ENCODE data around the gene GJB5.

The GJB5 gene

DNA sequence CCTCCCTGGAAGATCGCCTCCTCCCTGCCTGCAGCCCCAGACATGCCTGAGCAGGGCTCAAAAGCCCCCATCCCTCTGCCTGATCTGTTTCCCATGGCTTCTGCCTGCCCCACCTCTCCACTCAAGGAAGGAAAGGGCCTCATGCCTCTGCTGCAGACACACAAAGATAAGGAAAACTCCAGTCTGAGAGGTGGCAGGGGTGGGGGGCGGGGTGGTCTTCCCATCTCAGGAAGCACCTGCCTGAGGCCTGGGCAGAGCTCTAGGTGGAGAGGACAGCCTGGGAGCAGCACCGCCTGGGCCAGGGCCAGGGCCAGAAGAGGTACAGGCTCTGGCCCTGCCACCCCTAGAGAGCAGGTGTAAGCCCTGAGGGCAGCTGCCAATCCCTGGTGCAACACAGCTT is 22.1 kb downstream of the GJB5 start:
- no peak for DNase-seq
- TF ChIP-seq POLR2A (IDR thresholded peaks at IDR 0.05; ENCODE audit: low read length): no peak

DNA sequence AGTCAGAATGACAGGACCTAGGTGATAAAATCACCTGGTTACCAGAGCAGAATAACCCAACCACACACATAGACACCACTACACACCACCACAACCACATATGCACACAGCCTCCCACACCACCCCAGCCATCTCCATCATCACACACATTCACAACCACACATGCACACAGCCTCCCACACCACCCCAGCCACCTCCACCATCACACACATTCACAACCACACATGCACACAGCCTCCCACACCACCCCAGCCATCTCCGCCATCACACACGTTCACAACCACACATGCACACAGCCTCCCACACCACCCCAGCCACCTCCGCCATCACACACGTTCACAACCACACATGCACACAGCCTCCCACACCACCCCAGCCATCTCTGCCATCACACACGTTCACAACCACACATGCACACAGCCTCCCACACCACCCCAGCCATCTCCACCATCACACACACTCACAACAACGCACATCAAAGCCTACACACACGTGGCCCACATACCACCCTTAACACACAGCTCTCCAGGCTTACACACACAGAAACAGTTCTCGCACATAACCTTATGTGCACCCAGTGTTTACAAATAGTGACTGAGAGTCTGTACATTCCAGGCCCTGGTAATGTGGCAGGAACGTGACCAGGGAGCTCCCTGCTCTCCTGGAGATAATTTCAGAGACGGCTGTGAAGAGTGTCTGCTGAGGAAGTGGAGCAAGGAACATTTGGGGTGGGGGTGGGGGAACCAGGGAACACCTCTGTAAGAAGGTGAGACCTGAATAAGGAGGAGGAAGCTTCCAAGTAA is 22.9 kb downstream of the GJB5 start:
- no peak for TF ChIP-seq POLR2A (IDR thresholded peaks at IDR 0.05; ENCODE audit: low read length)
- TF ChIP-seq GATA1 (IDR thresholded peaks at IDR 0.05; ENCODE audit: low read depth, low read length): no peak
- no peak for DNase-seq

DNA sequence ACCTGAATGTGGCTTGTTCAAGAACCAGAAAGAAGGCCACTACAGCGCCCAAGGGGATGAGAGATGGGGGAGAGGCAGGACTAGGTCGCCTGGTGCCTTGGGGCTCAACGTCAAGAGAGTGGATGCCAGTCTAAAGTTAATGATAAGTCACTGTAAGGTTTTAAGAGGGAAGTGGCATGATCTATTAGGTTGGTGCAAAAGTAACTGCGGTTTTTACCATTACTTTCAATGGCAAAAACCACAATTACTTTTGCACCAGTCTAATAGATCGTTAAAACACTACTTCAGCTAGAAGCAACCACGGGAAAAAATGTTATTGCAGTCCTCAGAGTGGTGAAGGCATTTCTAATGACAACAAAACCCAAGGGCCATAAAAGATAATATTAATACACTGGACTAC is 23.5 kb downstream of the GJB5 start:
- DNase-seq: no peak

DNA sequence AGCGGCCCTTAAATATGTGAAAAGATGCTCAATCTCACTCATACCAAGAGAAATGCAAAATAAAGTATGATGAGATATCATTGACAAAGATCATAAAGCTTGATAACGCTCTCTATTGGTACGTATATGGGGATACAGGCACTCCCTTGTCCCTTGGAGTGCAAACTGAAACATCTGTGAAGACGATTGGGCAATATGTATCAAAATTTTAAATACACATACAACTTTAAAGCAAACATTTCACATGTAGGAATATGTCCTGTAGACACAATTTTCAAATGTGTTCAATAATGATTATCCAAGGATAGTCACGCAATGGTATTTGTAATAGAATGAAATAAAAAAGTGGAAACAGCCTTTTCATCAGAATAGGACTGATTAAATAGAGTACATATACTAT is 24.2 kb downstream of the GJB5 start:
- TF ChIP-seq GATA1 (IDR thresholded peaks at IDR 0.05; ENCODE audit: low read depth, low read length): no peak
- no peak for TF ChIP-seq POLR2A (IDR thresholded peaks at IDR 0.05; ENCODE audit: low read length)
- DNase-seq: no peak

More for the DNA sequence above, 23.5 kb downstream of the GJB5 start:
- TF ChIP-seq GATA1 (IDR thresholded peaks at IDR 0.05; ENCODE audit: low read depth, low read length): no peak

DNA sequence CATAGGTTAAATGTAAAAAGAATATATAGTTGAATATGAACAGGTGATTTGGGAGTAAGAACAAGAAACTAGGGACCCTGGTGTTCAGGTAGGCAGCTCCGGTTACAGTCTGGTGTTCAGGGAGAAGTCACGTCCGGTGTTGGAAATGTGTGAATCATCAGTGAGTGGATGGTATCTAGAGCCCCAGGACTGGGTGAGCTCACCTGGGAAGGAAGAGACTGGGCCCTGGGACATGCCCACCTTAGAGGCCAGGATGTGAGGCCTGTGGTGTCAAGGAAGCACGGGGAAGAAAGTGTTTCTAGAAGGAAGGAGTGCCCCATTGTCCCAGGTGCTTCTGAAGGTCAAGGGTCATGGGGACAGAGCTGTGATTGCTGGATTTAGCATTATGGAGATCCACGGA is 24.7 kb downstream of the GJB5 start:
- TF ChIP-seq POLR2A (IDR thresholded peaks at IDR 0.05; ENCODE audit: low read length): no peak
- no peak for TF ChIP-seq GATA1 (IDR thresholded peaks at IDR 0.05; ENCODE audit: low read depth, low read length)
- DNase-seq: no peak

DNA sequence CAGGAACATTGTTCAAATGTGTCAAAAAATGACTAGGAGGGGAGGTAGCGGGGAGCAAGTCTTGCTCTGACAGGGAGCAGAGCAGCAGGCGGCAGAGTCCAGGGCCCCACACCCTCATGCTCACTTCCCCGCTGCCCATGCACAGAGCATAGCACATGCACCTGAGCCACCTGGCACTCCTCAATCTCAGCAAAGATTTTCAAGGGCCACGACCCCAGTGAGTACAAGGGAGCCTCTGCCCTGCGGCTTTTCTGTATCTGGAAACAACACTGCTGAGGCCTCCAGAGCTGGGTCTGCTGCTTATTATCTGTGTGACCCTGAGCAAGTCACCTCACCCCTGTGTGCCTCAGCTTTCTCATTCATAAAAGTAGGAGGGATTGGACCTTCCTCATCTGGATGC is 25.1 kb downstream of the GJB5 start:
- TF ChIP-seq POLR2A (IDR thresholded peaks at IDR 0.05; ENCODE audit: low read length) (no peak), GATA1 (IDR thresholded peaks at IDR 0.05; ENCODE audit: low read depth, low read length) (no peak)
- no peak for DNase-seq

DNA sequence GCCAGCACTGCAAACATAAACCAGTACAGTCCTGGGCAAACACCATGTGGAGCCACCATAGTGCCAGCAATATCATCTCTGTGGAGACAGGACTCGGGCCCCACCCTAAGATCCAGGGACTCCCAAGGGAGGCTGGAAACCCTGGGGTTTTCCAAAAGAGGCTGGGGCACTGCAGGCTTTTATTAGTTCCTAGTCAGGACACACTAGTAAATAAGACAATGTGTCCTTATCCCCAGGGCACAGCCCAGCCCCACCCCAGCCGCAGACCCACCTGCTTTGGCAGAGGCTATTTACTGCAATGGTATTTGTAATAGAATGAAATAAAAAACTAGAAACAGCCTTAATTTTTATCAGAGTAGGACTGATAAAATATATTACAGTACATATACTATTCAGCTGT is 25.7 kb downstream of the GJB5 start:
- no peak for TF ChIP-seq POLR2A (IDR thresholded peaks at IDR 0.05; ENCODE audit: low read length)
- TF ChIP-seq GATA1 (IDR thresholded peaks at IDR 0.05; ENCODE audit: low read depth, low read length): no peak
- no peak for DNase-seq

DNA sequence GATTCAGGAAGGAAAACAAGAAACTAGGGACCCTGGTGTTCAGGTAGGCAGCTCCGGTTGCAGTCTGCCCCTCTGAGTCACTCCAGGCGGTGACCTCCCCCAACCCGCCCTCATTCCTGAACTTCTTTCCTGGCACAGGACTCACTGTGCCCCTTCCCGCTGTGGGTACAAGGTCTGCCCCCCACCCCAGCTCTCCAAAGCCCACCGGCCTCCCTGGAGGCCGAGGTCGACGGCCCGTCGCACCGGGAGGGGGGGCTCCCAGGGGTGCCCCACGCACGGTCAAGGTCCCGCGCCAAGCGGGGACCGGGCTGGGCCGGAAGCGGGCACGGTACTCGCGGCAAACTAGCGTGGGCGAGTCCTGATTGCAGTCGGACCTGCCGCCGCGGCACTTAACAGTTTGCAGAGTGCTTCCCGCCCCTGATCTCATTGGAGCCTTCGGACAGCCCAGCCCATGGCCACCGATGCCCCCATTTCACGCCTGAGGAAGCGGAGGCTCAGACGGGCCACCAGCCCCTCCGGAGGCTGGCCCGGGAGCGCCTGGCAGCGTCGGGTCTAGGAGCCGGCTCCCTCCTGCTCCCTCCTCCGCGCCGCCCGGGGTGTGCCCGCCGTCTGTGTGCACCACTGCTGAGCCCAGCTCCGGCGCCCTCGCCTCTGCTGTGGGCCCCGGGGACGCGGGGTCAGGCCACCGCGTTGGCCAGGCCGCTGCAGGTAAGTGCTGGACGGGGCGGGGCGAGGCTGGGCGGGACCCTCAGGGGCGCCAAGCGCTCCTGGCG is 26.4 kb downstream of the GJB5 start, which contains the start of gene GJB3:
TSS of gene GJB3 (plus strand) at position 144 of the 773 bp plus-strand sequence. CDS start 3,549 bp downstream, outside the sequence.
- no peak for DNase-seq

DNA sequence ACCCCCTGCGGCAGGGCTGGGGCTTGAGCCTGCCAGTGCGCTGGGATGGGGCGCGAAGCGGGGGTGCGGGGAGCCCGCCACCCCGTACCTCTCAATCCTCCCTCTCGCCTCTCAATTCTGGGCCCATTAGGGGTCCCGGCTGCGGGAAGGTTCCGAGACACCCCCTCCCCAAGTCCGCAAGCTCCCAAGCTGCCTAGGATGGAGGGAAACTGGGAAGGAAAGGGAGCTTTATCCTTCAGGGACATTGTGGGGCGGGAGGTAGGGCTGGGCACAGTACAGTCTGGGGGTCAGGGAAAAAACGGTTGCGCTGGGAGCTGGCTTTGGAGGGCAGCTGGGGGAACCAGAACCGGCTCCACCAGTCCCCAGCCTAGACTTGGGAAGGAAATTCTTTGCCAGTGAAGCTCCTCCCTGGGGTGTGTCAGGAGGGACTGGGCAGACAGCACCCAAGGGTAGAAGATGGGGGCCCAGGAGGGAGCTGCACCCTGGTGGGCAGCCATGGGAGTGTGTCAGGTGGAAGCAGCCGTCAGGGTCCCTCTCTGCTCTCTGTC is 27.1 kb downstream of the GJB5 start:
- no peak for DNase-seq
- TF ChIP-seq GATA1 (IDR thresholded peaks at IDR 0.05; ENCODE audit: low read depth, low read length): no peak
- no peak for TF ChIP-seq POLR2A (IDR thresholded peaks at IDR 0.05; ENCODE audit: low read length)

More for the DNA sequence above, 26.4 kb downstream of the GJB5 start, which contains the start of gene GJB3:
- TF ChIP-seq POLR2A (IDR thresholded peaks at IDR 0.05; ENCODE audit: low read length): no peak
- no peak for TF ChIP-seq GATA1 (IDR thresholded peaks at IDR 0.05; ENCODE audit: low read depth, low read length)

DNA sequence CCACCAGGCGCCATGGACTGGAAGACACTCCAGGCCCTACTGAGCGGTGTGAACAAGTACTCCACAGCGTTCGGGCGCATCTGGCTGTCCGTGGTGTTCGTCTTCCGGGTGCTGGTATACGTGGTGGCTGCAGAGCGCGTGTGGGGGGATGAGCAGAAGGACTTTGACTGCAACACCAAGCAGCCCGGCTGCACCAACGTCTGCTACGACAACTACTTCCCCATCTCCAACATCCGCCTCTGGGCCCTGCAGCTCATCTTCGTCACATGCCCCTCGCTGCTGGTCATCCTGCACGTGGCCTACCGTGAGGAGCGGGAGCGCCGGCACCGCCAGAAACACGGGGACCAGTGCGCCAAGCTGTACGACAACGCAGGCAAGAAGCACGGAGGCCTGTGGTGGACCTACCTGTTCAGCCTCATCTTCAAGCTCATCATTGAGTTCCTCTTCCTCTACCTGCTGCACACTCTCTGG is 29.9 kb downstream of the GJB5 start:
- no peak for TF ChIP-seq POLR2A (IDR thresholded peaks at IDR 0.05; ENCODE audit: low read length)
- no peak for TF ChIP-seq GATA1 (IDR thresholded peaks at IDR 0.05; ENCODE audit: low read depth, low read length)
- DNase-seq: no peak

DNA sequence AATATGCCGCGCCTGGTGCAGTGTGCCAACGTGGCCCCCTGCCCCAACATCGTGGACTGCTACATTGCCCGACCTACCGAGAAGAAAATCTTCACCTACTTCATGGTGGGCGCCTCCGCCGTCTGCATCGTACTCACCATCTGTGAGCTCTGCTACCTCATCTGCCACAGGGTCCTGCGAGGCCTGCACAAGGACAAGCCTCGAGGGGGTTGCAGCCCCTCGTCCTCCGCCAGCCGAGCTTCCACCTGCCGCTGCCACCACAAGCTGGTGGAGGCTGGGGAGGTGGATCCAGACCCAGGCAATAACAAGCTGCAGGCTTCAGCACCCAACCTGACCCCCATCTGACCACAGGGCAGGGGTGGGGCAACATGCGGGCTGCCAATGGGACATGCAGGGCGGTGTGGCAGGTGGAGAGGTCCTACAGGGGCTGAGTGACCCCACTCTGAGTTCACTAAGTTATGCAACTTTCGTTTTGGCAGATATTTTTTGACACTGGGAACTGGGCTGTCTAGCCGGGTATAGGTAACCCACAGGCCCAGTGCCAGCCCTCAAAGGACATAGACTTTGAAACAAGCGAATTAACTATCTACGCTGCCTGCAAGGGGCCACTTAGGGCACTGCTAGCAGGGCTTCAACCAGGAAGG is 30.5 kb downstream of the GJB5 start:
- TF ChIP-seq POLR2A (IDR thresholded peaks at IDR 0.05; ENCODE audit: low read length): no peak
- no peak for TF ChIP-seq GATA1 (IDR thresholded peaks at IDR 0.05; ENCODE audit: low read depth, low read length)
- DNase-seq: no peak

DNA sequence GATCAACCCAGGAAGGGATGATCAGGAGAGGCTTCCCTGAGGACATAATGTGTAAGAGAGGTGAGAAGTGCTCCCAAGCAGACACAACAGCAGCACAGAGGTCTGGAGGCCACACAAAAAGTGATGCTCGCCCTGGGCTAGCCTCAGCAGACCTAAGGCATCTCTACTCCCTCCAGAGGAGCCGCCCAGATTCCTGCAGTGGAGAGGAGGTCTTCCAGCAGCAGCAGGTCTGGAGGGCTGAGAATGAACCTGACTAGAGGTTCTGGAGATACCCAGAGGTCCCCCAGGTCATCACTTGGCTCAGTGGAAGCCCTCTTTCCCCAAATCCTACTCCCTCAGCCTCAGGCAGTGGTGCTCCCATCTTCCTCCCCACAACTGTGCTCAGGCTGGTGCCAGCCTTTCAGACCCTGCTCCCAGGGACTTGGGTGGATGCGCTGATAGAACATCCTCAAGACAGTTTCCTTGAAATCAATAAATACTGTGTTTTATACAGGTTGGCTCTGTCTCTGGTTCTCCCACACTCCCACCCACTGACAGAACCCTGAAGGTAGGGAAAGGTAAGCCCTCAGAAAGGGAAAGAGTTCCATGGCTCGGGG is 31.1 kb downstream of the GJB5 start:
- no peak for TF ChIP-seq GATA1 (IDR thresholded peaks at IDR 0.05; ENCODE audit: low read depth, low read length)
- TF ChIP-seq POLR2A (IDR thresholded peaks at IDR 0.05; ENCODE audit: low read length): no peak
- no peak for DNase-seq

DNA sequence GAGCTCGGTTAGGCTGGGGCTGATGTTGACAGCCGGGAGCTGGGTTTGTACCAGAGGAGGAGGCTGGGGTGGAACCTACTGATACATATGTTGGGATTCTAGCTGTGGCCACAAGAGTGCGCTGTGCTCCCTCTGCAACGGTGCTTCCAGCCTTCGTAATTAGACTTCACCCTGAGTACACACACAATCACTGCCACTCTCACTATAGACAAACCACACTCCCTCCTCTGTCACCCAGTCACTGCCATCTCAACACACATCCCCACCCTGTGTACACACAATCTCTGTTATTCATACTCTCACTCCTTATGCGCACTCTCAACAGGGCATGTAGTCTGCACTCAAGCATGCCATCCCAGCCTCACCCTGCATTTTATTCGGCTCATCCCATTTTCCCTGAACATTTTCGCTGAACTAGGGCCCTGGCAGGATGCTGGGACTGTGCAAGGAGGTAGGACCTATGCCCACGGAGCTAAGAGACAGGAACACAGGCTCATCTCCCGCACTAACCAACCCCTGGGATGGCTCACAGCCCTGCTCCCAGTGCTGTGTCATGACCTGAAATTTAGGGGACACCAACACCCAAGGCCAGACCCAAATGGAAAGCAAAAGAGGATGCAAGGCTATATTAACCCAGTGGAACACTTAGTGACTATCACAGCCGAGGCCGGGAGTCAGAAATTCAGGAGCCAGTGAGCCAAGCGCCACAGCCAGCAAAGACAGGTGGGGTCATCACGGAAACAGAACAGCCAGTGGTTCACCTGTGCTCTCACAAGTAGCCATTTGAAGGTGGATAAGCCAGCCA is 31.9 kb downstream of the GJB5 start:
- no peak for TF ChIP-seq GATA1 (IDR thresholded peaks at IDR 0.05; ENCODE audit: low read depth, low read length)
- TF ChIP-seq POLR2A (IDR thresholded peaks at IDR 0.05; ENCODE audit: low read length): no peak
- peak; percentile 65 to 80 for DNase-seq

Data from erythroblast (primary cell).